IMR-90 (cell line): ENCODE measurements around the gene TMEM144. TPM values are rescaled to one million over a fixed set of nuclear protein-coding genes. Genes with fewer than 3 reads are reported as not detected.

Experiments
- ATAC-seq: fragments of 200-7000 bp; cut with Tn5 transposase; 2 replicates; pipeline ENCODE4 v1.9.1; 2020; ENCODE audit warnings: low read depth, mild to moderate bottlenecking, moderate library complexity
- BruUV-seq: library from RNA; stranded (reverse); fragments of 400-500 nt; replicated peaks from 2 replicates; lab custom pipeline; 2021; lab: Mats Ljungman, UMichigan
- CTCF ChIA-PET: fragments of 300-600 bp; formaldehyde crosslinking; extraction: SDS; loops from one replicate; lab custom pipeline; 2021; ENCODE audit warnings: antibody characterized with exemption; lab: Yijun Ruan, JAX
- POLR2A ChIA-PET: fragments of 300-600 bp; sonication (Branson Sonifier 250); formaldehyde crosslinking; loops from one replicate; lab custom pipeline; 2022; ENCODE audit warnings: antibody characterized with exemption; ENCODE audit not compliant: unreplicated experiment; lab: Charles Lee
- DNase-seq: peaks from one replicate; pipeline ENCODE4 v3.0.0; 2013
- H2AFZ ChIP-seq: replicated peaks from 2 replicates; pipeline ENCODE3; 2013; ENCODE audit warnings: low read length, mild to moderate bottlenecking; ENCODE audit not compliant: poor library complexity
- H2AK5ac ChIP-seq: 2 replicates; pipeline ENCODE4 v1.6.1; 2013; ENCODE audit warnings: low read depth, low read length, inconsistent platforms
- H2AK9ac ChIP-seq: replicated peaks from 2 replicates; pipeline ENCODE3; 2013; ENCODE audit warnings: mild to moderate bottlenecking, low read depth, low read length, moderate library complexity; ENCODE audit not compliant: poor library complexity
- H2BK120ac ChIP-seq: 2 replicates; pipeline ENCODE4 v1.6.1; 2013; ENCODE audit warnings: low read depth, low read length, inconsistent platforms
- H2BK15ac ChIP-seq: 3 replicates; pipeline ENCODE4 v1.6.1; 2013; ENCODE audit warnings: low read depth, low read length, inconsistent platforms
- H2BK20ac ChIP-seq: 2 replicates; pipeline ENCODE4 v1.6.1; 2013; ENCODE audit warnings: low read depth, mild to moderate bottlenecking, inconsistent platforms, low read length, moderate library complexity
- H2BK5ac ChIP-seq: 2 replicates; pipeline ENCODE4 v1.6.1; 2013; ENCODE audit warnings: mild to moderate bottlenecking, low read depth, low read length, inconsistent platforms; ENCODE audit not compliant: poor library complexity, severe bottlenecking
- H3K14ac ChIP-seq: replicated peaks from 2 replicates; pipeline ENCODE4 v1.6.1; 2013; ENCODE audit warnings: low read depth, low read length, inconsistent platforms
- H3K18ac ChIP-seq: 2 replicates; pipeline ENCODE4 v1.6.1; 2013; ENCODE audit warnings: low read depth, low read length, control low read depth
- H3K23ac ChIP-seq: 2 replicates; pipeline ENCODE4 v1.6.1; 2013; ENCODE audit warnings: low read depth, low read length, inconsistent platforms
- H3K27ac ChIP-seq: 2 replicates; pipeline ENCODE4 v1.5.1; 2013; ENCODE audit warnings: mild to moderate bottlenecking, control low read depth, low read length; ENCODE audit not compliant: insufficient read depth
- H3K27me3 ChIP-seq: 2 replicates; pipeline ENCODE4 v1.6.1; 2013; ENCODE audit warnings: low read length; ENCODE audit not compliant: control insufficient read depth, insufficient read depth
- H3K36me3 ChIP-seq: 2 replicates; pipeline ENCODE4 v1.6.1; 2013; ENCODE audit warnings: low read length, mixed read lengths; ENCODE audit not compliant: control insufficient read depth, insufficient read depth
- H3K4ac ChIP-seq: 2 replicates; pipeline ENCODE4 v1.6.1; 2013; ENCODE audit warnings: low read depth, low read length, inconsistent platforms
- H3K4me1 ChIP-seq: 2 replicates; pipeline ENCODE4 v1.6.1; 2013; ENCODE audit warnings: low read length, mixed read lengths; ENCODE audit not compliant: control insufficient read depth, insufficient read depth
- H3K4me2 ChIP-seq: 2 replicates; pipeline ENCODE4 v1.6.1; 2013; ENCODE audit warnings: low read depth, mild to moderate bottlenecking, control low read depth, low read length, moderate library complexity
- H3K4me3 ChIP-seq: 2 replicates; pipeline ENCODE4 v1.5.1; 2013; ENCODE audit warnings: low read depth, mild to moderate bottlenecking, control low read depth, low read length, moderate library complexity; ENCODE audit not compliant: insufficient read depth
- H3K56ac ChIP-seq: 2 replicates; pipeline ENCODE4 v1.6.1; 2013; ENCODE audit warnings: low read length, inconsistent platforms; ENCODE audit not compliant: insufficient read depth; ENCODE audit errors: extremely low read depth
- H3K79me1 ChIP-seq, 2 experiments: 2 replicates each; pipeline ENCODE4 v1.6.1; 2013; ENCODE audit warnings: low read length in 2 of 2, inconsistent platforms in 1 of 2, low read depth in 1 of 2
- H3K9ac ChIP-seq: 2 replicates; pipeline ENCODE4 v1.6.1; 2013; ENCODE audit warnings: low read depth, low read length, control low read depth
- H3K9me1 ChIP-seq: 2 replicates; pipeline ENCODE4 v1.6.1; 2013; ENCODE audit warnings: low read length, inconsistent platforms; ENCODE audit not compliant: insufficient read depth
- H3K9me3 ChIP-seq: 2 replicates; pipeline ENCODE4 v1.6.1; 2013; ENCODE audit warnings: low read length; ENCODE audit not compliant: control insufficient read depth, insufficient read depth
- H4K20me1 ChIP-seq: 2 replicates; pipeline ENCODE4 v1.6.1; 2013; ENCODE audit warnings: low read length, inconsistent platforms; ENCODE audit not compliant: insufficient read depth
- H4K5ac ChIP-seq: 2 replicates; pipeline ENCODE4 v1.6.1; 2013; ENCODE audit warnings: mild to moderate bottlenecking, low read depth, low read length, control low read depth
- H4K8ac ChIP-seq, 2 experiments: 2 replicates each; pipeline ENCODE4 v1.6.1; 2013; ENCODE audit warnings: low read depth in 2 of 2, low read length in 2 of 2, control low read depth in 1 of 2, inconsistent platforms in 1 of 2
- H4K91ac ChIP-seq: 2 replicates; pipeline ENCODE4 v1.6.1; 2013; ENCODE audit warnings: low read depth, low read length, inconsistent platforms; ENCODE audit not compliant: insufficient read depth
- BHLHE40 ChIP-seq: fragments of 150-350 bp; IDR thresholded peaks from 2 replicates; pipeline ENCODE4 v1.6.1; 2016; ENCODE audit warnings: mild to moderate bottlenecking, low read depth, low read length
- CEBPB ChIP-seq: IDR thresholded peaks from 2 replicates; pipeline ENCODE4 v1.6.1; 2012; ENCODE audit warnings: low read depth, low read length, improper control_type of control experiment
- CHD1 ChIP-seq: IDR thresholded peaks from 2 replicates; pipeline ENCODE4 v1.6.1; 2012; ENCODE audit warnings: low read depth, low read length, improper control_type of control experiment
- FOS ChIP-seq: fragments of 150-350 bp; IDR thresholded peaks from 2 replicates; pipeline ENCODE4 v1.6.1; 2016; ENCODE audit warnings: low read depth, low read length
- MAFK ChIP-seq: IDR thresholded peaks from 2 replicates; pipeline ENCODE4 v1.6.1; 2012; ENCODE audit warnings: low read depth, low read length, improper control_type of control experiment
- MAZ ChIP-seq: IDR thresholded peaks from 2 replicates; pipeline ENCODE4 v1.6.1; 2012; ENCODE audit warnings: low read depth, mild to moderate bottlenecking, low read length, improper control_type of control experiment, moderate library complexity, borderline replicate concordance
- MXI1 ChIP-seq: IDR thresholded peaks from 2 replicates; pipeline ENCODE4 v1.6.1; 2012; ENCODE audit warnings: low read depth, mild to moderate bottlenecking, low read length, moderate library complexity, borderline replicate concordance
- NFE2L2 ChIP-seq: fragments of 150-350 bp; IDR thresholded peaks from 2 replicates; pipeline ENCODE4 v1.6.1; 2016; ENCODE audit warnings: low read depth, mild to moderate bottlenecking, low read length
- POLR2A ChIP-seq: IDR thresholded peaks from 2 replicates; pipeline ENCODE4 v1.6.1; 2012; ENCODE audit warnings: mild to moderate bottlenecking, low read depth, low read length
- RAD21 ChIP-seq: IDR thresholded peaks from 2 replicates; pipeline ENCODE4 v1.6.1; 2012; ENCODE audit warnings: low read length, improper control_type of control experiment
- RCOR1 ChIP-seq: IDR thresholded peaks from 2 replicates; pipeline ENCODE4 v1.6.1; 2012; ENCODE audit warnings: mild to moderate bottlenecking, low read length, improper control_type of control experiment; ENCODE audit not compliant: insufficient replicate concordance
- RFX5 ChIP-seq: IDR thresholded peaks from 2 replicates; pipeline ENCODE4 v1.8.0; 2012; ENCODE audit warnings: low read depth, mild to moderate bottlenecking, low read length, moderate library complexity
- SMC3 ChIP-seq: fragments of 150-350 bp; IDR thresholded peaks from 2 replicates; pipeline ENCODE4 v1.6.1; 2016; ENCODE audit warnings: low read depth, mild to moderate bottlenecking, antibody characterized with exemption, low read length, moderate library complexity
- WGBS, 2 experiments: methylation state at CpG; one replicate each; pipeline versions ENCODE4 v1.1.5 to v1.1.7; 2013; ENCODE audit warnings: missing lambda C conversion rate in 2 of 2; ENCODE audit not compliant: insufficient read length in 1 of 2; ENCODE audit errors: extremely low coverage in 2 of 2; 5-methylcytosine and 5-hydroxymethylcytosine counted together
- dilution Hi-C: fragments of 300-500 bp; cut with HindIII; formaldehyde crosslinking; loops from one replicate; pipeline ENCODE4 v1.14.3; 2018; ENCODE audit warnings: low sequenced_read_pairs; ENCODE audit not compliant: unreplicated experiment
- in situ Hi-C: fragments of 300-500 bp; cut with MboI; formaldehyde crosslinking; loops from 3 replicates; pipeline ENCODE4 v1.14.3; 2019; ENCODE audit warnings: low sequenced_read_pairs, inconsistent platforms, mixed read lengths
- intact Hi-C: fragments of 100-400 bp; cut with micrococcal nuclease; formaldehyde crosslinking; loops from 2 replicates; pipeline ENCODE4 v1.10.0; 2022
- polyA plus RNA-seq, 3 experiments: library from polyadenylated mRNA; depleted of rRNA; stranded (reverse); fragments of >200 nt; gene quantifications; 2 replicates each; pipeline ENCODE4 v1.2.3, GENCODE V29; 2012; ENCODE audit warnings: low replicate concordance in 1 of 3
- total RNA-seq: library from RNA; depleted of rRNA; stranded (reverse); fragments of >200 nt; gene quantifications from 2 replicates; pipeline ENCODE4 v1.2.3, GENCODE V29; 2012
- TF ChIP-seq, protein P1 (sequence below): conservative IDR thresholded peaks from 2 replicates; pipeline ENCODE4 v1.5.1; 2012; ENCODE audit warnings: mild to moderate bottlenecking, low read depth, low read length, improper control_type of control experiment
- TF ChIP-seq, protein P2 (sequence below): fragments of 150-350 bp; IDR thresholded peaks from 2 replicates; pipeline ENCODE4 v1.6.1; 2016; ENCODE audit warnings: low read depth, mild to moderate bottlenecking, low read length, moderate library complexity, borderline replicate concordance
- TF ChIP-seq, protein P3 (sequence below): fragments of 150-350 bp; IDR thresholded peaks from 2 replicates; pipeline ENCODE4 v1.6.1; 2017; ENCODE audit warnings: mild to moderate bottlenecking, antibody characterized with exemption, low read length, low read depth

Gene TMEM144
- total and polyA plus RNA-seq, 2 of the 4 experiments (the other 2 are of a cell fraction), result 0.58 to 2.2 TPM

DNA sequence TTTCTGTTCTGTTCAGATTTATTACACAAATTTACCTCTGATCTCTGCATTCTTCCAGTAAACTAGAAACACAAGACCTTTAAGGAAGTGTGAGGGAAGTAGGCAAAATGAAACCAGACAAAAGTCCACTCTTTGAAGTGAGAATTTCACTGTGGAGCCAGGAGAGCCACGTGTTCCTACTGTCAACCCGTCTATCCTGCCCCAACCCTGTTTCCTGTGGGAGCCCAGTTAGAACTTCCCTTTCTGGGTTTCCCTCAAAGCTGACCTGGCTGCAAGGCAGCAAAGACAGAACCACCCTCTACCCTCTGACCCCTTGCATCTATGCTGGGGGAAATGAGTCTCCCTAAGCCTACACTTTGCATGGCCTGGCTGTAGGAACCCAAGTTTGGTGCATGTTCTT lies 40.0 kb downstream of the TMEM144 start:
- no peak overlapping the region for H2BK15ac ChIP-seq
- H4K20me1 ChIP-seq, result no peaks in the 10 kb centered on the region
- no peak overlapping the region for H4K5ac ChIP-seq
- no peak overlapping the region for H3K27ac ChIP-seq
- no peak overlapping the region for H3K18ac ChIP-seq
- no peaks in the 10 kb centered on the region for H3K4me1 ChIP-seq
- no peak overlapping the region for H3K56ac ChIP-seq
- no peak overlapping the region for H2AK9ac ChIP-seq
- no peak overlapping the region for H3K4me2 ChIP-seq
- no peak overlapping the region for H3K9ac ChIP-seq
- peak overlapping the region; percentile 21 for H2AFZ ChIP-seq
- no peak overlapping the region for H4K91ac ChIP-seq
- no peak overlapping the region for H2BK5ac ChIP-seq
- intact Hi-C loops, result loop anchor here (10.0 kb wide), 1 partner anchor 1194 kb away; no protein-coding TSS in a partner anchor
- ChIA-PET POLR2A (no interaction called here), CTCF (no interaction called here)
- H2BK20ac ChIP-seq, result no peak overlapping the region
- in situ Hi-C loops, result loop anchor here (25.0 kb wide), 2 partner anchors 587 to 937 kb away; no protein-coding TSS in a partner anchor
- H3K14ac ChIP-seq, result no peak overlapping the region
- no peaks in the 10 kb centered on the region for H3K79me1 ChIP-seq
- dilution Hi-C loops, result no loop called here
- H2BK120ac ChIP-seq, result no peak overlapping the region
- H4K8ac ChIP-seq, result no peak overlapping the region
- TF ChIP-seq, protein P1, sequence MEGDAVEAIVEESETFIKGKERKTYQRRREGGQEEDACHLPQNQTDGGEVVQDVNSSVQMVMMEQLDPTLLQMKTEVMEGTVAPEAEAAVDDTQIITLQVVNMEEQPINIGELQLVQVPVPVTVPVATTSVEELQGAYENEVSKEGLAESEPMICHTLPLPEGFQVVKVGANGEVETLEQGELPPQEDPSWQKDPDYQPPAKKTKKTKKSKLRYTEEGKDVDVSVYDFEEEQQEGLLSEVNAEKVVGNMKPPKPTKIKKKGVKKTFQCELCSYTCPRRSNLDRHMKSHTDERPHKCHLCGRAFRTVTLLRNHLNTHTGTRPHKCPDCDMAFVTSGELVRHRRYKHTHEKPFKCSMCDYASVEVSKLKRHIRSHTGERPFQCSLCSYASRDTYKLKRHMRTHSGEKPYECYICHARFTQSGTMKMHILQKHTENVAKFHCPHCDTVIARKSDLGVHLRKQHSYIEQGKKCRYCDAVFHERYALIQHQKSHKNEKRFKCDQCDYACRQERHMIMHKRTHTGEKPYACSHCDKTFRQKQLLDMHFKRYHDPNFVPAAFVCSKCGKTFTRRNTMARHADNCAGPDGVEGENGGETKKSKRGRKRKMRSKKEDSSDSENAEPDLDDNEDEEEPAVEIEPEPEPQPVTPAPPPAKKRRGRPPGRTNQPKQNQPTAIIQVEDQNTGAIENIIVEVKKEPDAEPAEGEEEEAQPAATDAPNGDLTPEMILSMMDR, result no peak
- TF ChIP-seq NFE2L2, result no peak
- no peak for TF ChIP-seq RAD21
- no peak for TF ChIP-seq MXI1
- no peak for TF ChIP-seq FOS
- no peak for TF ChIP-seq CHD1
- TF ChIP-seq BHLHE40, result no peak
- TF ChIP-seq, protein P2, sequence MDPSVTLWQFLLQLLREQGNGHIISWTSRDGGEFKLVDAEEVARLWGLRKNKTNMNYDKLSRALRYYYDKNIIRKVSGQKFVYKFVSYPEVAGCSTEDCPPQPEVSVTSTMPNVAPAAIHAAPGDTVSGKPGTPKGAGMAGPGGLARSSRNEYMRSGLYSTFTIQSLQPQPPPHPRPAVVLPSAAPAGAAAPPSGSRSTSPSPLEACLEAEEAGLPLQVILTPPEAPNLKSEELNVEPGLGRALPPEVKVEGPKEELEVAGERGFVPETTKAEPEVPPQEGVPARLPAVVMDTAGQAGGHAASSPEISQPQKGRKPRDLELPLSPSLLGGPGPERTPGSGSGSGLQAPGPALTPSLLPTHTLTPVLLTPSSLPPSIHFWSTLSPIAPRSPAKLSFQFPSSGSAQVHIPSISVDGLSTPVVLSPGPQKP, result no peak
- TF ChIP-seq SMC3, result no peak
- TF ChIP-seq POLR2A, result no peak
- no peak for TF ChIP-seq RCOR1
- TF ChIP-seq MAZ, result no peak
- TF ChIP-seq CEBPB, result no peak
- TF ChIP-seq, protein P3, sequence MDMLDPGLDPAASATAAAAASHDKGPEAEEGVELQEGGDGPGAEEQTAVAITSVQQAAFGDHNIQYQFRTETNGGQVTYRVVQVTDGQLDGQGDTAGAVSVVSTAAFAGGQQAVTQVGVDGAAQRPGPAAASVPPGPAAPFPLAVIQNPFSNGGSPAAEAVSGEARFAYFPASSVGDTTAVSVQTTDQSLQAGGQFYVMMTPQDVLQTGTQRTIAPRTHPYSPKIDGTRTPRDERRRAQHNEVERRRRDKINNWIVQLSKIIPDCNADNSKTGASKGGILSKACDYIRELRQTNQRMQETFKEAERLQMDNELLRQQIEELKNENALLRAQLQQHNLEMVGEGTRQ, result no peak
- TF ChIP-seq MAFK, result no peak
- TF ChIP-seq RFX5, result no peak
- no peak overlapping the region for H3K4me3 ChIP-seq
- H3K9me1 ChIP-seq, result no peaks in the 10 kb centered on the region
- no CpG with 5 or more reads among the region's 2 CpGs for WGBS, 2 experiments
- BruUV-seq, result no TSS peak
- H3K27me3 ChIP-seq, result peaks cover 2% of the 10 kb centered on the region; the same call in 1 of the 2 replicates
- no peak overlapping the region for H3K23ac ChIP-seq
- no peak for DNase-seq
- no peaks in the 10 kb centered on the region for H3K9me3 ChIP-seq
- H2AK5ac ChIP-seq, result no peak overlapping the region
- ATAC-seq, result no peak
- no peaks in the 10 kb centered on the region for H3K36me3 ChIP-seq
- H3K4ac ChIP-seq, result no peak overlapping the region
